HepG2 (cell line): ENCODE results near the gene DALRD3.

Experiments used
- BRCA1 ChIP-seq: sonication (generic); formaldehyde crosslinking; IDR thresholded peaks from 2 replicates; pipeline ENCODE4 v1.4.0; 2020; ENCODE audit warnings: missing genetic modification reagents
- CREB1 ChIP-seq, 2 experiments: fragments of 450-650 bp in 1 of 2; IDR thresholded peaks; 2 replicates each; pipeline ENCODE4 v1.6.1; 2016 to 2017; ENCODE audit warnings: control low read depth in 1 of 2, mild to moderate bottlenecking in 1 of 2, missing compliant biosample characterization in 1 of 2, missing genetic modification characterization in 1 of 2
- EP300 ChIP-seq, 3 experiments: sonication (generic) in 1 of 3; formaldehyde crosslinking in 1 of 3; IDR thresholded peaks; 2 replicates each; pipeline versions ENCODE4 v1.5.1 to v1.6.1; 2011 to 2020; ENCODE audit warnings: low read depth in 2 of 3, low read length in 2 of 3, borderline replicate concordance in 1 of 3, improper control_type of control experiment in 1 of 3, mild to moderate bottlenecking in 1 of 3, missing genetic modification reagents in 1 of 3, moderate library complexity in 1 of 3
- MATR3 ChIP-seq: sonication (generic); formaldehyde crosslinking; IDR thresholded peaks from 2 replicates; pipeline ENCODE4 v1.4.0; 2020; ENCODE audit warnings: missing genetic modification reagents
- NFE2 ChIP-seq: sonication (generic); formaldehyde crosslinking; IDR thresholded peaks from 2 replicates; pipeline ENCODE4 v1.4.0; 2020; ENCODE audit warnings: missing genetic modification reagents
- NKX3-1 ChIP-seq: sonication (generic); formaldehyde crosslinking; IDR thresholded peaks from 2 replicates; pipeline ENCODE4 v1.5.0; 2020; ENCODE audit warnings: missing genetic modification reagents
- ZNF224 ChIP-seq: sonication (generic); formaldehyde crosslinking; IDR thresholded peaks from 2 replicates; pipeline ENCODE4 v1.5.0; 2020; ENCODE audit warnings: mild to moderate bottlenecking, missing genetic modification reagents
- ZNF350 ChIP-seq: sonication (generic); formaldehyde crosslinking; IDR thresholded peaks from 2 replicates; pipeline ENCODE4 v1.4.0; 2020; ENCODE audit warnings: mild to moderate bottlenecking, low read depth, missing genetic modification reagents, borderline replicate concordance
- TF ChIP-seq, protein P1 (sequence below): sonication (generic); formaldehyde crosslinking; IDR thresholded peaks from 2 replicates; pipeline ENCODE4 v1.8.1; 2022; ENCODE audit warnings: low read depth, mild to moderate bottlenecking, missing genetic modification reagents
- TF ChIP-seq, protein P2 (sequence below): sonication (generic); formaldehyde crosslinking; IDR thresholded peaks from 2 replicates; pipeline ENCODE4 v1.4.0; 2020; ENCODE audit warnings: missing genetic modification reagents, borderline replicate concordance
- TF ChIP-seq, protein P3 (sequence below), 2 experiments: IDR thresholded peaks; 2 replicates each; pipeline ENCODE4 v1.6.1; 2011 to 2012; ENCODE audit warnings: low read length in 2 of 2, borderline replicate concordance in 1 of 2, low read depth in 1 of 2, mild to moderate bottlenecking in 1 of 2, moderate library complexity in 1 of 2
- TF ChIP-seq, protein P4 (sequence below): sonication (generic); formaldehyde crosslinking; IDR thresholded peaks from 2 replicates; pipeline ENCODE4 v1.5.0; 2020; ENCODE audit warnings: mild to moderate bottlenecking, missing genetic modification reagents, moderate library complexity

DNA sequence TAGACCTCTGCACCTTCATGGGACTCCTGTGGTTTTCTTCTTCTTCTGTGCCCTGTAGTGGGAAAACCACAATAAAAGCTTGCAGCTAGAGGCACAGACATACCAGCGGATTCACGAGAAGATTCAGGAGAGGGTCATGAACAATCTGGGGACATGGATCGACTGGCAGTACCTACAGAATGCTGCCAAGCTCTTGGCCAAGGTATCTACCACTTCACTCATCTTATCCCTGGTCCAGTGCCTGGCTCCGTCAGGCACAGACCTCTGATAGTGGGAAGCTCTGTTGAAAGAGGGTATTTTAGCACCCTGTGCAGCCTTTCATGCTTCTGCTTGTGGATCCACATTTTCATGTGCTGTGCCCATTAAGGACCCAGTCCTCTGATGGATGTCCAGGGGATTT lies 38.1 kb downstream of the DALRD3 start:
- TF ChIP-seq NKX3-1 (CRISPR knock-in tag) (no peak), ZNF224 (CRISPR knock-in tag) (no peak), ZNF350 (no peak), NFE2 (CRISPR knock-in tag) (no peak), EP300 (IDR thresholded peaks at IDR 0.05; ENCODE audit: low read depth in 2 of 2, low read length in 2 of 2) (no peak), EP300 (CRISPR knock-in tag; IDR thresholded peaks at IDR 0.05; ENCODE audit: borderline replicate concordance) (no peak), BRCA1 (no peak), CREB1 (IDR thresholded peaks at IDR 0.05) (no peak), CREB1 (CRISPR knock-in tag; IDR thresholded peaks at IDR 0.05) (no peak), MATR3 (CRISPR knock-in tag) (no peak)
- TF ChIP-seq, protein P1, sequence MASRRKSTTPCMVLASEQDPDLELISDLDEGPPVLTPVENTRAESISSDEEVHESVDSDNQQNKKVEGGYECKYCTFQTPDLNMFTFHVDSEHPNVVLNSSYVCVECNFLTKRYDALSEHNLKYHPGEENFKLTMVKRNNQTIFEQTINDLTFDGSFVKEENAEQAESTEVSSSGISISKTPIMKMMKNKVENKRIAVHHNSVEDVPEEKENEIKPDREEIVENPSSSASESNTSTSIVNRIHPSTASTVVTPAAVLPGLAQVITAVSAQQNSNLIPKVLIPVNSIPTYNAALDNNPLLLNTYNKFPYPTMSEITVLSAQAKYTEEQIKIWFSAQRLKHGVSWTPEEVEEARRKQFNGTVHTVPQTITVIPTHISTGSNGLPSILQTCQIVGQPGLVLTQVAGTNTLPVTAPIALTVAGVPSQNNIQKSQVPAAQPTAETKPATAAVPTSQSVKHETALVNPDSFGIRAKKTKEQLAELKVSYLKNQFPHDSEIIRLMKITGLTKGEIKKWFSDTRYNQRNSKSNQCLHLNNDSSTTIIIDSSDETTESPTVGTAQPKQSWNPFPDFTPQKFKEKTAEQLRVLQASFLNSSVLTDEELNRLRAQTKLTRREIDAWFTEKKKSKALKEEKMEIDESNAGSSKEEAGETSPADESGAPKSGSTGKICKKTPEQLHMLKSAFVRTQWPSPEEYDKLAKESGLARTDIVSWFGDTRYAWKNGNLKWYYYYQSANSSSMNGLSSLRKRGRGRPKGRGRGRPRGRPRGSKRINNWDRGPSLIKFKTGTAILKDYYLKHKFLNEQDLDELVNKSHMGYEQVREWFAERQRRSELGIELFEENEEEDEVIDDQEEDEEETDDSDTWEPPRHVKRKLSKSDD (CRISPR knock-in tag): no peak
- TF ChIP-seq, protein P2, sequence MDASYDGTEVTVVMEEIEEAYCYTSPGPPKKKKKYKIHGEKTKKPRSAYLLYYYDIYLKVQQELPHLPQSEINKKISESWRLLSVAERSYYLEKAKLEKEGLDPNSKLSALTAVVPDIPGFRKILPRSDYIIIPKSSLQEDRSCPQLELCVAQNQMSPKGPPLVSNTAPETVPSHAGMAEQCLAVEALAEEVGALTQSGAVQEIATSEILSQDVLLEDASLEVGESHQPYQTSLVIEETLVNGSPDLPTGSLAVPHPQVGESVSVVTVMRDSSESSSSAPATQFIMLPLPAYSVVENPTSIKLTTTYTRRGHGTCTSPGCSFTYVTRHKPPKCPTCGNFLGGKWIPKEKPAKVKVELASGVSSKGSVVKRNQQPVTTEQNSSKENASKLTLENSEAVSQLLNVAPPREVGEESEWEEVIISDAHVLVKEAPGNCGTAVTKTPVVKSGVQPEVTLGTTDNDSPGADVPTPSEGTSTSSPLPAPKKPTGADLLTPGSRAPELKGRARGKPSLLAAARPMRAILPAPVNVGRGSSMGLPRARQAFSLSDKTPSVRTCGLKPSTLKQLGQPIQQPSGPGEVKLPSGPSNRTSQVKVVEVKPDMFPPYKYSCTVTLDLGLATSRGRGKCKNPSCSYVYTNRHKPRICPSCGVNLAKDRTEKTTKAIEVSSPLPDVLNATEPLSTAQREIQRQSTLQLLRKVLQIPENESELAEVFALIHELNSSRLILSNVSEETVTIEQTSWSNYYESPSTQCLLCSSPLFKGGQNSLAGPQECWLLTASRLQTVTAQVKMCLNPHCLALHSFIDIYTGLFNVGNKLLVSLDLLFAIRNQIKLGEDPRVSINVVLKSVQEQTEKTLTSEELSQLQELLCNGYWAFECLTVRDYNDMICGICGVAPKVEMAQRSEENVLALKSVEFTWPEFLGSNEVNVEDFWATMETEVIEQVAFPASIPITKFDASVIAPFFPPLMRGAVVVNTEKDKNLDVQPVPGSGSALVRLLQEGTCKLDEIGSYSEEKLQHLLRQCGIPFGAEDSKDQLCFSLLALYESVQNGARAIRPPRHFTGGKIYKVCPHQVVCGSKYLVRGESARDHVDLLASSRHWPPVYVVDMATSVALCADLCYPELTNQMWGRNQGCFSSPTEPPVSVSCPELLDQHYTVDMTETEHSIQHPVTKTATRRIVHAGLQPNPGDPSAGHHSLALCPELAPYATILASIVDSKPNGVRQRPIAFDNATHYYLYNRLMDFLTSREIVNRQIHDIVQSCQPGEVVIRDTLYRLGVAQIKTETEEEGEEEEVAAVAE (CRISPR knock-in tag): no peak
- TF ChIP-seq, protein P3, sequence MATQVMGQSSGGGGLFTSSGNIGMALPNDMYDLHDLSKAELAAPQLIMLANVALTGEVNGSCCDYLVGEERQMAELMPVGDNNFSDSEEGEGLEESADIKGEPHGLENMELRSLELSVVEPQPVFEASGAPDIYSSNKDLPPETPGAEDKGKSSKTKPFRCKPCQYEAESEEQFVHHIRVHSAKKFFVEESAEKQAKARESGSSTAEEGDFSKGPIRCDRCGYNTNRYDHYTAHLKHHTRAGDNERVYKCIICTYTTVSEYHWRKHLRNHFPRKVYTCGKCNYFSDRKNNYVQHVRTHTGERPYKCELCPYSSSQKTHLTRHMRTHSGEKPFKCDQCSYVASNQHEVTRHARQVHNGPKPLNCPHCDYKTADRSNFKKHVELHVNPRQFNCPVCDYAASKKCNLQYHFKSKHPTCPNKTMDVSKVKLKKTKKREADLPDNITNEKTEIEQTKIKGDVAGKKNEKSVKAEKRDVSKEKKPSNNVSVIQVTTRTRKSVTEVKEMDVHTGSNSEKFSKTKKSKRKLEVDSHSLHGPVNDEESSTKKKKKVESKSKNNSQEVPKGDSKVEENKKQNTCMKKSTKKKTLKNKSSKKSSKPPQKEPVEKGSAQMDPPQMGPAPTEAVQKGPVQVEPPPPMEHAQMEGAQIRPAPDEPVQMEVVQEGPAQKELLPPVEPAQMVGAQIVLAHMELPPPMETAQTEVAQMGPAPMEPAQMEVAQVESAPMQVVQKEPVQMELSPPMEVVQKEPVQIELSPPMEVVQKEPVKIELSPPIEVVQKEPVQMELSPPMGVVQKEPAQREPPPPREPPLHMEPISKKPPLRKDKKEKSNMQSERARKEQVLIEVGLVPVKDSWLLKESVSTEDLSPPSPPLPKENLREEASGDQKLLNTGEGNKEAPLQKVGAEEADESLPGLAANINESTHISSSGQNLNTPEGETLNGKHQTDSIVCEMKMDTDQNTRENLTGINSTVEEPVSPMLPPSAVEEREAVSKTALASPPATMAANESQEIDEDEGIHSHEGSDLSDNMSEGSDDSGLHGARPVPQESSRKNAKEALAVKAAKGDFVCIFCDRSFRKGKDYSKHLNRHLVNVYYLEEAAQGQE (IDR thresholded peaks at IDR 0.05; ENCODE audit: borderline replicate concordance in 1 of 2, low read depth in 1 of 2, low read length in 2 of 2): no peak
- TF ChIP-seq, protein P4, sequence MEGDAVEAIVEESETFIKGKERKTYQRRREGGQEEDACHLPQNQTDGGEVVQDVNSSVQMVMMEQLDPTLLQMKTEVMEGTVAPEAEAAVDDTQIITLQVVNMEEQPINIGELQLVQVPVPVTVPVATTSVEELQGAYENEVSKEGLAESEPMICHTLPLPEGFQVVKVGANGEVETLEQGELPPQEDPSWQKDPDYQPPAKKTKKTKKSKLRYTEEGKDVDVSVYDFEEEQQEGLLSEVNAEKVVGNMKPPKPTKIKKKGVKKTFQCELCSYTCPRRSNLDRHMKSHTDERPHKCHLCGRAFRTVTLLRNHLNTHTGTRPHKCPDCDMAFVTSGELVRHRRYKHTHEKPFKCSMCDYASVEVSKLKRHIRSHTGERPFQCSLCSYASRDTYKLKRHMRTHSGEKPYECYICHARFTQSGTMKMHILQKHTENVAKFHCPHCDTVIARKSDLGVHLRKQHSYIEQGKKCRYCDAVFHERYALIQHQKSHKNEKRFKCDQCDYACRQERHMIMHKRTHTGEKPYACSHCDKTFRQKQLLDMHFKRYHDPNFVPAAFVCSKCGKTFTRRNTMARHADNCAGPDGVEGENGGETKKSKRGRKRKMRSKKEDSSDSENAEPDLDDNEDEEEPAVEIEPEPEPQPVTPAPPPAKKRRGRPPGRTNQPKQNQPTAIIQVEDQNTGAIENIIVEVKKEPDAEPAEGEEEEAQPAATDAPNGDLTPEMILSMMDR: no peak
